A549 (cell line): ENCODE measurements around the gene MIEF1. TPM values are rescaled to one million over a fixed set of nuclear protein-coding genes. Genes with fewer than 3 reads are reported as not detected.

ENCODE experiments used
- ATAC-seq, 2 experiments: fragments of 200-7000 bp in 1 of 2; fragments of >200 bp in 1 of 2; cut with Nextera tagmentation in 1 of 2; cut with Tn5 transposase in 1 of 2; 3 replicates each; pipeline versions ENCODE4 v1.8.0 to v1.9.1; 2018 to 2020; ENCODE audit warnings: mild to moderate bottlenecking in 1 of 2, moderate library complexity in 1 of 2
- CTCF ChIA-PET: fragments of 300-600 bp; sonication (Branson Sonifier 250); formaldehyde crosslinking; extraction: SDS; loops from one replicate; lab custom pipeline; 2021; ENCODE audit warnings: antibody characterized with exemption, inconsistent platforms; lab: Yijun Ruan, JAX
- POLR2A ChIA-PET: fragments of 350-600 bp; formaldehyde crosslinking; extraction: SDS; loops from one replicate; lab custom pipeline; 2021; ENCODE audit warnings: antibody characterized with exemption, inconsistent platforms; lab: Yijun Ruan, JAX
- DNase-seq, 2 experiments: peaks; one replicate each; pipeline versions ENCODE4 v3.0.0 to v3.0.0-alpha.2; 2011 to 2016; ENCODE audit warnings: low read depth in 1 of 2, low spot score in 1 of 2
- FAIRE-seq: peaks from 2 replicates; lab custom pipeline; 2011; peaks lifted over from hg19 to GRCh38; lab: Jason Lieb, UNC
- H3K27ac ChIP-seq, 2 experiments: fragments of >200 bp; sonication (Bioruptor Twin); formaldehyde crosslinking; 3 replicates each; pipeline ENCODE4 v1.5.1; 2016 to 2017
- H3K4me1 ChIP-seq: fragments of >200 bp; sonication (Bioruptor Twin); formaldehyde crosslinking; 3 replicates; pipeline ENCODE4 v1.6.1; 2016
- H3K4me2 ChIP-seq: fragments of >200 bp; sonication (Bioruptor Twin); formaldehyde crosslinking; 3 replicates; pipeline ENCODE4 v1.6.1; 2016
- H3K4me3 ChIP-seq: fragments of >200 bp; sonication (Bioruptor Twin); formaldehyde crosslinking; 3 replicates; pipeline ENCODE4 v1.5.1; 2016
- H3K9me3 ChIP-seq: fragments of >200 bp; sonication (Bioruptor Twin); formaldehyde crosslinking; 3 replicates; pipeline ENCODE4 v1.6.1; 2016
- BCL3 ChIP-seq: fragments of >200 bp; sonication (Bioruptor Twin); formaldehyde crosslinking; IDR thresholded peaks from 3 replicates; pipeline ENCODE4 v1.6.1; 2016
- CHD2 ChIP-seq: fragments of 150-350 bp; IDR thresholded peaks from 2 replicates; pipeline ENCODE4 v1.6.1; 2014; ENCODE audit warnings: low read length; ENCODE audit not compliant: partially characterized antibody
- E2F6 ChIP-seq: IDR thresholded peaks from 2 replicates; pipeline ENCODE4 v1.6.1; 2012; ENCODE audit warnings: low read depth, borderline replicate concordance
- EHF ChIP-seq: fragments of 250-450 bp; sonication (Bioruptor Pico); IDR thresholded peaks from 2 replicates; pipeline ENCODE4 v1.5.0; 2020; ENCODE audit warnings: mild to moderate bottlenecking
- HDAC2 ChIP-seq: fragments of 200-600 bp; sonication (generic); IDR thresholded peaks from 2 replicates; pipeline ENCODE4 v1.6.1; 2016
- HEYL ChIP-seq: fragments of 250-450 bp; sonication (Bioruptor Pico); IDR thresholded peaks from 2 replicates; pipeline ENCODE4 v1.8.0; 2021; ENCODE audit warnings: mild to moderate bottlenecking, moderate library complexity
- HOXB5 ChIP-seq: fragments of 250-450 bp; sonication (Bioruptor Pico); IDR thresholded peaks from 2 replicates; pipeline ENCODE4 v1.5.0; 2020; ENCODE audit warnings: mild to moderate bottlenecking, moderate library complexity
- JUN ChIP-seq, 2 experiments: fragments of >200 bp; sonication (Bioruptor Twin); formaldehyde crosslinking; IDR thresholded peaks; 2 replicates in 1 of 2; 3 replicates in 1 of 2; pipeline ENCODE4 v1.6.1; 2016 to 2017
- KDM5A ChIP-seq: fragments of 200-600 bp; sonication (generic); IDR thresholded peaks from 2 replicates; pipeline ENCODE4 v1.6.1; 2016; ENCODE audit warnings: antibody characterized with exemption, mild to moderate bottlenecking
- MYC ChIP-seq: IDR thresholded peaks from 2 replicates; pipeline ENCODE4 v1.6.1; 2012; ENCODE audit warnings: mild to moderate bottlenecking, inconsistent platforms, low read length, improper control_type of control experiment, borderline replicate concordance
- NR3C1 ChIP-seq: fragments of >200 bp; sonication (Bioruptor Twin); formaldehyde crosslinking; IDR thresholded peaks from 3 replicates; pipeline ENCODE4 v1.6.1; 2017
- PHF8 ChIP-seq: fragments of 200-600 bp; sonication (generic); IDR thresholded peaks from 2 replicates; pipeline ENCODE4 v1.6.1; 2016; ENCODE audit warnings: low read depth, mild to moderate bottlenecking, antibody characterized with exemption, moderate library complexity, borderline replicate concordance
- POLR2AphosphoS2 ChIP-seq: conservative IDR thresholded peaks from 2 replicates; pipeline ENCODE4 v1.6.1; 2012; ENCODE audit warnings: low read length, improper control_type of control experiment, inconsistent platforms
- WGBS: methylation state at CpG from one replicate; pipeline ENCODE4 v1.1.6; 2017; ENCODE audit errors: missing lambda C conversion rate; 5-methylcytosine and 5-hydroxymethylcytosine counted together
- polyA plus RNA-seq, 4 experiments: library from polyadenylated mRNA; depleted of rRNA in 3 of 4; stranded (reverse); fragments of >200 nt; fragmentation: RNase III in 1 of 4; extraction: RNeasy Plus Mini Kit Qiagen cat#74134 plus additional on column Dnase treatment in 1 of 4; gene quantifications; 2 replicates in 3 of 4; 3 replicates in 1 of 4; pipeline ENCODE4 v1.2.3, GENCODE V29; 2011 to 2017

The MIEF1 gene
- polyA plus RNA-seq, 2 of the 4 experiments (the other 2 are of a cell fraction) = 18.8 to 20.5 TPM

GRCh38 chr22:39524089-39524752, 22.1 kb downstream of the MIEF1 start:
- H3K27ac ChIP-seq = peak overlapping the region in 1 of 2 experiments; percentile 36; a peak in 1 of 6 replicates

GRCh38 chr22:39524753-39525657, 22.9 kb downstream of the MIEF1 start:
- peaks cover 29% of the 10 kb centered on the region for H3K4me1 ChIP-seq
- ChIA-PET CTCF (interaction anchor here (0.6 to 8.9 kb wide), 9 partner anchors 9 to 500 kb away, joined by 3 to 80 read pairs (median 4); no protein-coding TSS in a partner anchor), POLR2A (no interaction called here)
- ATAC-seq (peak in 1 of 2 experiments; percentile 1; a peak in 2 of 6 replicates), FAIRE-seq (no peak), DNase-seq (no peak)
- H3K4me3 ChIP-seq = no peak overlapping the region
- 84% methylated on average over 10 of the region's 10 CpGs for WGBS
- no peak overlapping the region for H3K4me2 ChIP-seq
- no peaks in the 10 kb centered on the region for H3K9me3 ChIP-seq
- TF ChIP-seq HDAC2 = no peak
- no peak for TF ChIP-seq HEYL (CRISPR knock-in tag)
- 0 out of 2 replicates have a peak, but pooled peaks have one; percentile 9 for TF ChIP-seq POLR2AphosphoS2
- TF ChIP-seq CHD2 = no peak
- no peak overlapping the region; a peak in 1 of 6 replicates for H3K27ac ChIP-seq

More at GRCh38 chr22:39524089-39524752, 22.1 kb downstream of the MIEF1 start:
- H3K9me3 ChIP-seq = no peaks in the 10 kb centered on the region
- ChIA-PET CTCF (interaction anchor here (1.0 to 8.9 kb wide), 5 partner anchors 8 to 501 kb away, joined by 3 to 80 read pairs (median 6); no protein-coding TSS in a partner anchor), POLR2A (no interaction called here)
- 85% methylated on average over 12 of the region's 13 CpGs for WGBS
- ATAC-seq (no peak), FAIRE-seq (no peak), DNase-seq (no peak)
- no peak for TF ChIP-seq BCL3
- TF ChIP-seq JUN (IDR thresholded peaks at IDR 0.05) = 0 out of 5 replicates have a peak, but pooled peaks of 1 of the 2 experiments have one; percentile 17
- no peak for TF ChIP-seq PHF8
- TF ChIP-seq POLR2AphosphoS2 = peak; percentile 79; the same call in 1 of the 2 replicates
- H3K4me1 ChIP-seq = peaks cover 23% of the 10 kb centered on the region
- peak overlapping the region; percentile 99; the same call in 2 of the 3 replicates for H3K4me2 ChIP-seq
- H3K4me3 ChIP-seq = no peak overlapping the region

- ATAC-seq = no peak
- CTCF ChIA-PET = interaction anchor here (0.6 to 8.9 kb wide), 6 partner anchors 10 to 390 kb away, joined by 3 to 80 read pairs (median 4); no protein-coding TSS in a partner anchor
- Histone ChIP-seq H3K4me2 (no peak overlapping the region), H3K27ac (no peak overlapping the region), H3K4me3 (no peak overlapping the region), H3K9me3 (no peaks in the 10 kb centered on the region)
- WGBS = 87% methylated on average over 4 of the region's 4 CpGs
- TF ChIP-seq KDM5A (no peak), HEYL (CRISPR knock-in tag) (no peak), MYC (no peak), EHF (CRISPR knock-in tag) (no peak), CHD2 (no peak), NR3C1 (no peak), BCL3 (no peak), E2F6 (no peak), HOXB5 (no peak)
- TF ChIP-seq, all 56 proteins: peak for 0
- FAIRE-seq (no peak), DNase-seq (no peak)
- H3K4me1 ChIP-seq = peaks cover 29% of the 10 kb centered on the region
- POLR2A ChIA-PET = no interaction called here
These were observed 23.5 kb downstream of the MIEF1 start for GRCh38 chr22:39525658-39525975.
